Endothelial cell of umbilical vein (primary cell): ENCODE measurements around the gene MST1. TPM values are rescaled to one million over a fixed set of nuclear protein-coding genes. Genes with fewer than 3 reads are reported as not detected.

Source experiments
- BruUV-seq: library from RNA; stranded (reverse); fragments of 400-500 nt; replicated peaks from 2 replicates; lab custom pipeline; 2021; lab: Mats Ljungman, UMichigan
- CTCF ChIA-PET: fragments of 300-600, 350-600 bp; sonication (Branson Sonifier 250); formaldehyde crosslinking; loops from one replicate; lab custom pipeline; 2021; ENCODE audit warnings: antibody characterized with exemption, inconsistent platforms; lab: Charles Lee
- POLR2A ChIA-PET: fragments of 300-600, 350-600 bp; sonication (Branson Sonifier 250); formaldehyde crosslinking; loops from one replicate; lab custom pipeline; 2021; ENCODE audit warnings: antibody characterized with exemption, inconsistent platforms; lab: Charles Lee
- DNase-seq: peaks from one replicate; pipeline ENCODE4 v3.0.0-alpha.2; 2011; ENCODE audit warnings: low read depth, low spot score
- FAIRE-seq: peaks from 2 replicates; lab custom pipeline; 2011; peaks lifted over from hg19 to GRCh38; lab: Jason Lieb, UNC
- H2AFZ ChIP-seq: 2 replicates; pipeline ENCODE4 v1.6.0; 2012; ENCODE audit warnings: low read depth, low read length, control low read depth, inconsistent platforms
- H3K27ac ChIP-seq: 2 replicates; pipeline ENCODE4 v1.5.1; 2011; ENCODE audit warnings: low read depth, mild to moderate bottlenecking, control low read depth, low read length, moderate library complexity; ENCODE audit not compliant: insufficient read depth
- H3K27me3 ChIP-seq, 2 experiments: 2 replicates each; pipeline versions ENCODE4 v1.6.0 to v1.6.1; 2011; ENCODE audit warnings: low read length in 2 of 2, mixed read lengths in 1 of 2; ENCODE audit not compliant: control insufficient read depth in 2 of 2, insufficient read depth in 2 of 2
- H3K36me3 ChIP-seq, 2 experiments: 2 replicates in 1 of 2; 3 replicates in 1 of 2; pipeline ENCODE4 v1.5.1; 2011; ENCODE audit warnings: low read length in 2 of 2, mild to moderate bottlenecking in 1 of 2, moderate library complexity in 1 of 2; ENCODE audit not compliant: control insufficient read depth in 2 of 2, insufficient read depth in 2 of 2; ENCODE audit errors: extremely low read depth in 1 of 2
- H3K4me1 ChIP-seq: 3 replicates; pipeline ENCODE4 v1.5.1; 2011; ENCODE audit warnings: mild to moderate bottlenecking, low read length; ENCODE audit not compliant: control insufficient read depth, insufficient read depth; ENCODE audit errors: extremely low read depth
- H3K4me2 ChIP-seq: 2 replicates; pipeline ENCODE4 v1.6.1; 2011; ENCODE audit warnings: low read length, control low read depth, mixed read lengths; ENCODE audit not compliant: insufficient read depth
- H3K4me3 ChIP-seq, 3 experiments: fragments of 200-600 bp in 1 of 3; sonication (generic), shearing (Covaris generic) in 1 of 3; replicated peaks in 1 of 3; 2 replicates each; pipeline ENCODE4 v1.5.1; 2011 to 2016; ENCODE audit warnings: control low read depth in 3 of 3, low read length in 3 of 3, mild to moderate bottlenecking in 2 of 3, inconsistent platforms in 1 of 3, low read depth in 1 of 3, moderate library complexity in 1 of 3; ENCODE audit not compliant: insufficient read depth in 1 of 3
- H3K79me2 ChIP-seq: 2 replicates; pipeline ENCODE4 v1.6.0; 2012; ENCODE audit warnings: low read length, inconsistent platforms; ENCODE audit not compliant: control insufficient read depth, insufficient read depth
- H3K9ac ChIP-seq: replicated peaks from 2 replicates; pipeline ENCODE3; 2011; ENCODE audit warnings: low read length, control low read depth; ENCODE audit not compliant: insufficient read depth; ENCODE audit errors: extremely low read depth
- H3K9me1 ChIP-seq: replicated peaks from 3 replicates; pipeline ENCODE4 v1.6.0; 2011; ENCODE audit warnings: mild to moderate bottlenecking, low read length; ENCODE audit not compliant: control insufficient read depth, insufficient read depth; ENCODE audit errors: extremely low read depth
- H3K9me3 ChIP-seq: replicated peaks from 2 replicates; pipeline ENCODE4 v1.5.1; 2012; ENCODE audit warnings: low read length, inconsistent platforms; ENCODE audit not compliant: control insufficient read depth, insufficient read depth
- H4K20me1 ChIP-seq: replicated peaks from 2 replicates; pipeline ENCODE3; 2011; ENCODE audit warnings: mild to moderate bottlenecking, low read length; ENCODE audit not compliant: control insufficient read depth, insufficient read depth; ENCODE audit errors: extremely low read depth
- EZH2 ChIP-seq: IDR thresholded peaks from 2 replicates; pipeline ENCODE4 v1.6.1; 2012; ENCODE audit warnings: borderline replicate concordance, low read depth, mild to moderate bottlenecking, moderate library complexity, low read length, inconsistent platforms; ENCODE audit not compliant: severe bottlenecking
- FOS ChIP-seq: IDR thresholded peaks from 2 replicates; pipeline ENCODE4 v1.6.1; 2011; ENCODE audit warnings: mild to moderate bottlenecking, low read length, moderate library complexity, borderline replicate concordance; ENCODE audit not compliant: insufficient read depth
- GATA2 ChIP-seq: IDR thresholded peaks from 2 replicates; pipeline ENCODE4 v1.7.0; 2011; ENCODE audit warnings: low read depth, mild to moderate bottlenecking, moderate library complexity, mixed read lengths, low read length; ENCODE audit not compliant: insufficient read length, insufficient read depth
- JUN ChIP-seq: IDR thresholded peaks from 2 replicates; pipeline ENCODE4 v1.6.1; 2011; ENCODE audit warnings: borderline replicate concordance, low read depth; ENCODE audit not compliant: insufficient read length, insufficient read depth
- MYC ChIP-seq: IDR thresholded peaks from one replicate; pipeline ENCODE4 v1.6.1; 2011; ENCODE audit warnings: mild to moderate bottlenecking, low read depth, low read length
- POLR2A ChIP-seq: IDR thresholded peaks from 2 replicates; pipeline ENCODE4 v1.6.1; 2012; ENCODE audit warnings: low read depth, mild to moderate bottlenecking, control low read depth, low read length
- POLR2AphosphoS5 ChIP-seq: IDR thresholded peaks from 2 replicates; pipeline ENCODE4 v1.6.1; 2012; ENCODE audit warnings: low read depth, mild to moderate bottlenecking, control low read depth, low read length, moderate library complexity; ENCODE audit not compliant: insufficient read depth
- dilution Hi-C: fragments of 300-500 bp; cut with MboI; formaldehyde crosslinking; loops from one replicate; pipeline ENCODE4 v1.15.0; 2019; ENCODE audit warnings: low sequenced_read_pairs; ENCODE audit not compliant: extremely low pct_ligation_motif_present
- intact Hi-C: fragments of 100-400 bp; cut with micrococcal nuclease; formaldehyde crosslinking; loops from one replicate; pipeline ENCODE4 v1.10.0; 2022
- polyA plus RNA-seq, 4 experiments: library from polyadenylated mRNA; depleted of rRNA in 3 of 4; stranded (reverse) in 3 of 4; unstranded in 1 of 4; fragments of >200 nt; gene quantifications; 2 replicates each; pipeline versions ENCODE4 v1.2.1 to v1.2.3, GENCODE V29; 2011 to 2012; ENCODE audit warnings: missing spikeins in 1 of 4
- total RNA-seq: library from RNA; stranded (reverse); gene quantifications from 2 replicates; pipeline ENCODE4 v1.2.3, GENCODE V29; 2021
- TF ChIP-seq, protein P1 (sequence below), 2 donors: IDR thresholded peaks; 1 replicate in 1 of 2; 2 replicates in 1 of 2; pipeline ENCODE4 v1.5.1; 2011; ENCODE audit warnings: low read length in 2 of 2, mild to moderate bottlenecking in 2 of 2, moderate library complexity in 2 of 2, control low read depth in 1 of 2, inconsistent platforms in 1 of 2, low read depth in 1 of 2; ENCODE audit not compliant: insufficient read depth in 1 of 2; ENCODE audit errors: extremely low read depth in 1 of 2
- TF ChIP-seq, protein P2 (sequence below): IDR thresholded peaks from 2 replicates; pipeline ENCODE4 v1.6.1; 2011; ENCODE audit not compliant: insufficient read depth, insufficient read length

The MST1 gene
- total and polyA plus RNA-seq, 2 donors (not counting 3 experiments of a cell fraction or from before 2014, with no cell fraction given), result 6.1 to 17.5 TPM

DNA sequence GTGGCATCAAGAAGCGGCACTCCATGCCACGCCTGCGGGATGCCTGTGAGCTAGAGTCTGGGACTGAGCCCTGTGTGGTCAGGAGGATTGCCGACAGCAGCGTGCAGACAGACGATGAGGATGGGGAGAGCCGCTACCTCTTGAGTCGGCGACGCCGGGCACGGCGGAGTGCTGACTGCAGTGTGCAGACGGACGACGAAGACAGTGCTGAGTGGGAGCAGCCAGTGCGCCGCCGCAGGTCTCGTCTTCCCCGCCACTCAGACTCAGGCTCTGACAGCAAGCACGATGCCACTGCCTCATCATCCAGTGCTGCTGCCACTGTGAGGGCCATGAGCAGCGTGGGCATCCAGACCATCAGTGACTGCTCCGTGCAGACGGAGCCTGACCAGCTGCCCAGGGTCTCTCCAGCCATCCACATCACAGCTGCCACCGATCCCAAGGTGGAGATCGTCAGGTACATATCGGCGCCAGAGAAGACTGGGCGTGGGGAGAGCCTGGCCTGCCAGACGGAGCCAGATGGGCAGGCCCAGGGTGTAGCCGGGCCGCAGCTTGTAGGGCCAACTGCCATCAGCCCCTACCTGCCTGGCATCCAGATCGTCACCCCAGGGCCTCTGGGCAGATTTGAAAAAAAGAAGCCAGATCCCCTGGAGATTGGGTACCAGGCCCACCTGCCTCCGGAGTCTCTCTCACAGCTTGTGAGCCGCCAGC, 31.9 kb downstream of the MST1 start:
- H4K20me1 ChIP-seq, result no peaks in the 10 kb centered on the region
- H3K79me2 ChIP-seq, result no peaks in the 10 kb centered on the region
- POLR2A ChIA-PET, result no interaction called here
- no peak overlapping the region for H3K27ac ChIP-seq
- no peak overlapping the region for H3K9ac ChIP-seq
- H3K4me3 ChIP-seq, result no peak overlapping the region
- H3K4me1 ChIP-seq, result no peaks in the 10 kb centered on the region
- FAIRE-seq (no peak), DNase-seq (no peak)
- TF ChIP-seq FOS, result no peak
- no peak for TF ChIP-seq POLR2AphosphoS5
- TF ChIP-seq, protein P1, sequence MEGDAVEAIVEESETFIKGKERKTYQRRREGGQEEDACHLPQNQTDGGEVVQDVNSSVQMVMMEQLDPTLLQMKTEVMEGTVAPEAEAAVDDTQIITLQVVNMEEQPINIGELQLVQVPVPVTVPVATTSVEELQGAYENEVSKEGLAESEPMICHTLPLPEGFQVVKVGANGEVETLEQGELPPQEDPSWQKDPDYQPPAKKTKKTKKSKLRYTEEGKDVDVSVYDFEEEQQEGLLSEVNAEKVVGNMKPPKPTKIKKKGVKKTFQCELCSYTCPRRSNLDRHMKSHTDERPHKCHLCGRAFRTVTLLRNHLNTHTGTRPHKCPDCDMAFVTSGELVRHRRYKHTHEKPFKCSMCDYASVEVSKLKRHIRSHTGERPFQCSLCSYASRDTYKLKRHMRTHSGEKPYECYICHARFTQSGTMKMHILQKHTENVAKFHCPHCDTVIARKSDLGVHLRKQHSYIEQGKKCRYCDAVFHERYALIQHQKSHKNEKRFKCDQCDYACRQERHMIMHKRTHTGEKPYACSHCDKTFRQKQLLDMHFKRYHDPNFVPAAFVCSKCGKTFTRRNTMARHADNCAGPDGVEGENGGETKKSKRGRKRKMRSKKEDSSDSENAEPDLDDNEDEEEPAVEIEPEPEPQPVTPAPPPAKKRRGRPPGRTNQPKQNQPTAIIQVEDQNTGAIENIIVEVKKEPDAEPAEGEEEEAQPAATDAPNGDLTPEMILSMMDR (IDR thresholded peaks at IDR 0.05; ENCODE audit: extremely low read depth in 1 of 2, insufficient read depth in 1 of 2, low read depth in 1 of 2, low read length in 2 of 2), result no peak
- TF ChIP-seq, protein P2, sequence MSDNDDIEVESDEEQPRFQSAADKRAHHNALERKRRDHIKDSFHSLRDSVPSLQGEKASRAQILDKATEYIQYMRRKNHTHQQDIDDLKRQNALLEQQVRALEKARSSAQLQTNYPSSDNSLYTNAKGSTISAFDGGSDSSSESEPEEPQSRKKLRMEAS, result no peak
- TF ChIP-seq JUN, result no peak
- no peak for TF ChIP-seq POLR2A
- TF ChIP-seq GATA2, result no peak
- TF ChIP-seq MYC, result no peak
- no peak for TF ChIP-seq EZH2
- H2AFZ ChIP-seq, result no peak overlapping the region
- no peak overlapping the region for H3K4me2 ChIP-seq
- H3K36me3 ChIP-seq, result no peaks in the 10 kb centered on the region
- dilution Hi-C loops, result no loop called here
- CTCF ChIA-PET, result interaction anchor here (2.7 kb wide), 1 partner anchor 118 kb away, joined by 11 read pairs; no protein-coding TSS in a partner anchor
- BruUV-seq, result no TSS peak
- no peaks in the 10 kb centered on the region for H3K9me3 ChIP-seq
- no peaks in the 10 kb centered on the region for H3K27me3 ChIP-seq
- intact Hi-C loops, result no loop called here
- no peaks in the 10 kb centered on the region for H3K9me1 ChIP-seq
